Natural killer cell (primary cell): Measurements from ENCODE around the gene SLC6A20. TPM values are rescaled to one million over a fixed set of nuclear protein-coding genes. Genes with fewer than 3 reads are reported as not detected.
A peak's percentile ranks its signal among the peaks of the same experiment; 100 is the strongest.

Experiments used
- ATAC-seq, 3 donors: fragments of 150-1000 bp in 2 of 3; fragments of 200-7000 bp in 1 of 3; cut with Tn5 transposase; 1 replicate in 1 of 3; 2 replicates in 2 of 3; pipeline ENCODE4 v1.10.0; 2021; ENCODE audit warnings: mild to moderate bottlenecking in 2 of 3, moderate library complexity in 2 of 3
- DNase-seq, 2 donors: peaks; one replicate each; pipeline versions ENCODE4 v3.0.0 to v3.0.0-alpha.2; 2013 to 2021; ENCODE audit warnings: mixed read lengths in 1 of 2
- H3K27ac ChIP-seq: one replicate; pipeline ENCODE4 v1.5.1; 2013; ENCODE audit warnings: mild to moderate bottlenecking, low read length
- H3K27me3 ChIP-seq: one replicate; pipeline ENCODE4 v1.6.1; 2013; ENCODE audit warnings: low read length; ENCODE audit not compliant: control insufficient read depth, insufficient read depth
- H3K36me3 ChIP-seq: one replicate; pipeline ENCODE4 v1.6.1; 2013; ENCODE audit warnings: low read length; ENCODE audit not compliant: control insufficient read depth, insufficient read depth
- H3K4me1 ChIP-seq: one replicate; pipeline ENCODE4 v1.6.1; 2013; ENCODE audit warnings: low read length; ENCODE audit not compliant: control insufficient read depth, insufficient read depth
- H3K4me3 ChIP-seq: one replicate; pipeline ENCODE4 v1.5.1; 2013; ENCODE audit warnings: low read length
- H3K9me3 ChIP-seq: one replicate; pipeline ENCODE4 v1.6.1; 2013; ENCODE audit warnings: low read length; ENCODE audit not compliant: control insufficient read depth, insufficient read depth
- H3K27ac Mint-ChIP-seq, 2 donors: one replicate each; pipeline ENCODE4 v1.8.0; 2022; ENCODE audit warnings: mild to moderate bottlenecking in 2 of 2, mixed read lengths in 2 of 2, moderate library complexity in 1 of 2
- H3K27me3 Mint-ChIP-seq, 2 donors: one replicate each; pipeline ENCODE4 v1.8.0; 2022; ENCODE audit warnings: low read depth in 2 of 2, mixed read lengths in 2 of 2
- H3K36me3 Mint-ChIP-seq: one replicate; pipeline ENCODE4 v1.8.0; 2022; ENCODE audit warnings: mixed read lengths
- H3K4me1 Mint-ChIP-seq, 2 donors: one replicate each; pipeline ENCODE4 v1.8.0; 2022; ENCODE audit warnings: mixed read lengths in 2 of 2
- H3K4me3 Mint-ChIP-seq: one replicate; pipeline ENCODE4 v1.8.0; 2022; ENCODE audit warnings: mild to moderate bottlenecking, moderate library complexity, mixed read lengths
- H3K9me3 Mint-ChIP-seq, 2 donors: one replicate each; pipeline ENCODE4 v1.8.0; 2022; ENCODE audit warnings: mixed read lengths in 2 of 2
- CTCF ChIP-seq: fragments of 200-600 bp; IDR thresholded peaks from one replicate; pipeline ENCODE4 v1.8.0; 2022; ENCODE audit warnings: antibody characterized with exemption
- WGBS: methylation state at CpG from one replicate; pipeline ENCODE4 v1.1.7; 2013; ENCODE audit warnings: missing lambda C conversion rate; ENCODE audit not compliant: insufficient coverage; 5-methylcytosine and 5-hydroxymethylcytosine counted together
- intact Hi-C: fragments of 100-400 bp; cut with micrococcal nuclease; formaldehyde crosslinking; loops from one replicate; pipeline ENCODE4 v1.14.2; 2022
- total RNA-seq, 4 donors: library from RNA; stranded (reverse); fragments of 120-200 nt in 1 of 4; gene quantifications; one replicate each; pipeline versions ENCODE4 v1.2.3 to v1.2.4, GENCODE V29; 2013 to 2022

The SLC6A20 gene
- total RNA-seq, 3 donors from 2014 or later (not counting 1 experiment from before 2014, with no cell fraction given), result 0.25 to 1.3 (median 0.70) TPM

GRCh38 chr3:45742461-45743089, 53.8 kb downstream of the SLC6A20 start:
- Histone ChIP-seq H3K9me3 (no peaks in the 10 kb centered on the region), H3K4me3 (no peak overlapping the region), H3K27me3 (no peaks in the 10 kb centered on the region), H3K27ac (no peak overlapping the region), H3K36me3 (peaks cover 89% of the 10 kb centered on the region), H3K4me1 (peaks cover 3% of the 10 kb centered on the region)
- Mint-ChIP-seq H3K27ac (peak overlapping the region; percentile 67 to 75), H3K4me1 (peaks cover 15 to 24% of the 10 kb centered on the region in 2 donors), H3K4me3 (no peak overlapping the region), H3K36me3 (peaks cover 19% of the 10 kb centered on the region), H3K9me3 (no peaks in the 10 kb centered on the region), H3K27me3 (no peaks in the 10 kb centered on the region)
- intact Hi-C loops, result no loop called here
- 97% methylated on average over 4 of the region's 4 CpGs for WGBS
- no peak for ATAC-seq
- no peak for DNase-seq
- no peak for TF ChIP-seq CTCF

- DNase-seq, result no peak
- Histone ChIP-seq H3K9me3 (no peaks in the 10 kb centered on the region), H3K27ac (no peak overlapping the region), H3K36me3 (peaks cover 90% of the 10 kb centered on the region), H3K27me3 (no peaks in the 10 kb centered on the region), H3K4me1 (peaks cover 3% of the 10 kb centered on the region), H3K4me3 (no peak overlapping the region)
- no peaks in the 10 kb centered on the region for H3K27me3 Mint-ChIP-seq
- H3K36me3 Mint-ChIP-seq, result peaks cover 19% of the 10 kb centered on the region
- 49% methylated on average over 6 of the region's 6 CpGs for WGBS
- TF ChIP-seq CTCF, result no peak
- H3K4me1 Mint-ChIP-seq, result peaks cover 15 to 26% of the 10 kb centered on the region in 2 donors
- intact Hi-C loops, result no loop called here
- ATAC-seq, result no peak
- no peaks in the 10 kb centered on the region for H3K9me3 Mint-ChIP-seq
- H3K4me3 Mint-ChIP-seq, result no peak overlapping the region
- H3K27ac Mint-ChIP-seq, result peak overlapping the region; percentile 67 to 75
Observed at GRCh38 chr3:45741742-45742460, 54.4 kb downstream of the SLC6A20 start.

GRCh38 chr3:45741247-45741646, 55.1 kb downstream of the SLC6A20 start:
- no peaks in the 10 kb centered on the region for H3K9me3 ChIP-seq
- peaks cover 91% of the 10 kb centered on the region for H3K36me3 ChIP-seq
- Mint-ChIP-seq H3K4me3 (no peak overlapping the region), H3K27me3 (no peaks in the 10 kb centered on the region), H3K27ac (peak overlapping the region; percentile 67 to 75), H3K9me3 (no peaks in the 10 kb centered on the region), H3K36me3 (peaks cover 19% of the 10 kb centered on the region), H3K4me1 (peaks cover 15 to 31% of the 10 kb centered on the region in 2 donors)
- no peak overlapping the region for H3K27ac ChIP-seq
- H3K4me3 ChIP-seq, result no peak overlapping the region
- H3K27me3 ChIP-seq, result no peaks in the 10 kb centered on the region
- ATAC-seq, result no peak
- TF ChIP-seq CTCF, result no peak
- intact Hi-C loops, result no loop called here
- DNase-seq, result no peak
- peaks cover 3% of the 10 kb centered on the region for H3K4me1 ChIP-seq
